Dermis lymphatic vessel endothelial cell (primary cell): ENCODE results near the gene GTF2I. TPM values are rescaled to one million over a fixed set of nuclear protein-coding genes. Genes with fewer than 3 reads are reported as not detected.

Experiments used
- total RNA-seq: library from RNA; depleted of rRNA; stranded (reverse); fragments of >200 nt; gene quantifications from 2 replicates; pipeline ENCODE4 v1.2.1, GENCODE V29; 2014

Gene GTF2I
- 98.3 and 105 TPM in 2 replicates for total RNA-seq

GRCh38 chr7:74657692-74658177, at the start of gene GTF2I:
TSS of gene GTF2I (plus strand) at chr7:74657718. CDS start at chr7:74689129, 31,411 bp downstream.

GRCh38 chr7:74773760-74774750, 116.5 kb downstream of the GTF2I start, which contains the start of gene NCF1:
TSS of gene NCF1 (plus strand) at chr7:74774011. CDS start at chr7:74774032, 21 bp downstream.

Other genes starting within 250 kb of the GTF2I start
- 4.1 and 4.3 TPM in 2 replicates for gene GTF2IRD1, start 203.8 kb upstream of the GTF2I start, total RNA-seq
- under 0.01 TPM in 1 of 2 replicates, not detected in the other for gene NCF1, start 116.3 kb downstream of the GTF2I start, total RNA-seq
- gene GTF2IRD2, start 193.9 kb downstream of the GTF2I start, total RNA-seq = 3.7 and 4.5 TPM in 2 replicates